Activated naive CD8-positive, alpha-beta T cell treated with anti-CD3 and anti-CD28 coated beads, Interleukin-2, amount 10 ng/mL, durations not matched to agents 7 days and 5 days (primary cell): ENCODE results near the gene UQCR11. TPM values are rescaled to one million over a fixed set of nuclear protein-coding genes. Genes with fewer than 3 reads are reported as not detected.

Source experiments
- ATAC-seq: fragments of 150-1000 bp; cut with Tn5 transposase; one replicate; pipeline ENCODE4 v1.10.0; 2021; ENCODE audit warnings: low read depth, moderate library complexity
- POLR2A ChIA-PET: fragments of 350-600 bp; sonication (Branson Sonifier 250); formaldehyde crosslinking; loops from one replicate; lab custom pipeline; 2021; ENCODE audit warnings: antibody characterized with exemption; lab: Charles Lee
- DNase-seq: peaks from one replicate; pipeline ENCODE4 v3.0.0; 2021
- H3K27ac Mint-ChIP-seq: one replicate; pipeline ENCODE4 v1.8.0; 2022; ENCODE audit warnings: mild to moderate bottlenecking, mixed read lengths
- H3K27me3 Mint-ChIP-seq: one replicate; pipeline ENCODE4 v1.8.0; 2022; ENCODE audit warnings: mild to moderate bottlenecking, moderate library complexity, mixed read lengths
- H3K36me3 Mint-ChIP-seq: one replicate; pipeline ENCODE4 v1.8.0; 2021; ENCODE audit warnings: mild to moderate bottlenecking, mixed read lengths
- H3K4me1 Mint-ChIP-seq: one replicate; pipeline ENCODE4 v1.8.0; 2021; ENCODE audit warnings: mixed read lengths
- H3K4me3 Mint-ChIP-seq: one replicate; pipeline ENCODE4 v1.8.0; 2022; ENCODE audit warnings: mild to moderate bottlenecking, moderate library complexity, mixed read lengths
- H3K9me3 Mint-ChIP-seq: one replicate; pipeline ENCODE4 v1.8.0; 2021; ENCODE audit warnings: mixed read lengths
- total RNA-seq, 2 experiments: library from RNA; stranded (reverse); gene quantifications; one replicate each; pipeline ENCODE4 v1.2.3, GENCODE V29; 2021

Gene UQCR11
- total RNA-seq, 2 experiments from 2014 or later: 176 to 181 TPM

- no peak overlapping the region for H3K27ac Mint-ChIP-seq
- H3K27me3 Mint-ChIP-seq: no peaks in the 10 kb centered on the region
- DNase-seq (no peak), ATAC-seq (no peak)
- H3K9me3 Mint-ChIP-seq: no peaks in the 10 kb centered on the region
- peaks cover 11% of the 10 kb centered on the region for H3K36me3 Mint-ChIP-seq
- no peaks in the 10 kb centered on the region for H3K4me1 Mint-ChIP-seq
- H3K4me3 Mint-ChIP-seq: no peak overlapping the region
- POLR2A ChIA-PET: no interaction called here
Measured at GRCh38 chr19:1631557-1632100, 26.4 kb upstream of the UQCR11 start.

- POLR2A ChIA-PET: no interaction called here
- DNase-seq (no peak), ATAC-seq (no peak)
- Mint-ChIP-seq H3K27ac (no peak overlapping the region), H3K4me3 (no peak overlapping the region), H3K36me3 (peaks cover 12% of the 10 kb centered on the region), H3K9me3 (no peaks in the 10 kb centered on the region), H3K4me1 (no peaks in the 10 kb centered on the region), H3K27me3 (no peaks in the 10 kb centered on the region)
Measured at GRCh38 chr19:1630811-1631210, 25.5 kb upstream of the UQCR11 start.

DNA sequence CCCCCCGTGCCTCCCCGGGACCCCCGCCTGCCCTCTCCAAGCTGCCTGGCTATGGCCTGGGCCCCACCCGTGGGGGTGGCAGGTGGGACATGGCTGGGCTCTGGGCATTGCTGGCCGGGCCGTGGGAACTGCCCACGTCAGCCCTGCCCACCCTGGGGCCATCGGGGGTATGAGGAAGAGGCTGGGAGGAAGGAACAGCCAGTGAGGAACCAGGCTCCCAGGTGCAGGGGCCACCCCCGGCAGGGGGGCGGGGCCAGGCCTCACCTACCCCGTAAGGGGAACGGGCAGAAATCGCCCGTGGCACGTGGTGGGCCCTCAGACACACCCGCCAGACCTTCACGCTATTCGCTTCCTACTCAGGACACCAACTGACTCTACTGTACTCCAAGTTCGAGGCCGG, 24.8 kb upstream of the UQCR11 start:
- no peaks in the 10 kb centered on the region for H3K4me1 Mint-ChIP-seq
- H3K27ac Mint-ChIP-seq: no peak overlapping the region
- H3K27me3 Mint-ChIP-seq: no peaks in the 10 kb centered on the region
- H3K4me3 Mint-ChIP-seq: no peak overlapping the region
- POLR2A ChIA-PET: no interaction called here
- no peaks in the 10 kb centered on the region for H3K9me3 Mint-ChIP-seq
- no peak for DNase-seq
- no peak for ATAC-seq
- H3K36me3 Mint-ChIP-seq: peaks cover 6% of the 10 kb centered on the region

GRCh38 chr19:1629256-1629808, 24.1 kb upstream of the UQCR11 start:
- Mint-ChIP-seq H3K27me3 (no peaks in the 10 kb centered on the region), H3K36me3 (peaks cover 4% of the 10 kb centered on the region), H3K4me3 (no peak overlapping the region), H3K4me1 (no peaks in the 10 kb centered on the region), H3K27ac (no peak overlapping the region), H3K9me3 (no peaks in the 10 kb centered on the region)
- POLR2A ChIA-PET: no interaction called here
- DNase-seq: no peak
- no peak for ATAC-seq

DNA sequence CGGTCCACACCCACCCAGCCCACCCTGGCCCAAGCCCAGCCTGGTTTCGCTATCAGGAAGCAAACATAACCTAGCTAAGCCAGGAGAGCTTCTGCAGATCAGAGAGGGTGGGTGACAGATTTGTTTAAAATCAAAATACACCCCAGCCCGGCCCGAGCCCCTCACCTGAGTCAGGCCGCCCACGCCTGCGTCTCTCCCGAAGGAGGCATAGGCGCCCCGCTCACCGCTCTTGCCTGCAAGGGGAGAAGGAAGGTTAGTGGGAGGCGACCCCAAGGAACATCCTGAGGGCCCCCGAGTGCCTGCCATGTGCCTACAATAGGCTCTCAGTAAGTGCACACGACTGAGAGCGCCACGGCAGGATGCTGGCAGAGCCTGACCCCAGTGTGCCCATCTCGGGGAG, 21.9 kb upstream of the UQCR11 start:
- DNase-seq (no peak), ATAC-seq (no peak)
- Mint-ChIP-seq H3K9me3 (no peaks in the 10 kb centered on the region), H3K27me3 (no peaks in the 10 kb centered on the region), H3K4me1 (no peaks in the 10 kb centered on the region), H3K36me3 (peaks cover 7% of the 10 kb centered on the region), H3K27ac (no peak overlapping the region), H3K4me3 (no peak overlapping the region)
- POLR2A ChIA-PET: no interaction called here

GRCh38 chr19:1626417-1627010, 21.3 kb upstream of the UQCR11 start:
- Mint-ChIP-seq H3K36me3 (peaks cover 7% of the 10 kb centered on the region), H3K9me3 (no peaks in the 10 kb centered on the region), H3K4me1 (no peaks in the 10 kb centered on the region), H3K27ac (no peak overlapping the region), H3K27me3 (no peaks in the 10 kb centered on the region), H3K4me3 (no peak overlapping the region)
- no peak for DNase-seq
- POLR2A ChIA-PET: no interaction called here
- ATAC-seq: no peak

- Mint-ChIP-seq H3K27ac (no peak overlapping the region), H3K36me3 (peaks cover 7% of the 10 kb centered on the region), H3K4me3 (no peak overlapping the region), H3K27me3 (no peaks in the 10 kb centered on the region), H3K9me3 (no peaks in the 10 kb centered on the region), H3K4me1 (no peaks in the 10 kb centered on the region)
- POLR2A ChIA-PET: no interaction called here
- DNase-seq: no peak
- peak; percentile 52 for ATAC-seq
Measured at GRCh38 chr19:1624458-1624857, 19.2 kb upstream of the UQCR11 start.

DNA sequence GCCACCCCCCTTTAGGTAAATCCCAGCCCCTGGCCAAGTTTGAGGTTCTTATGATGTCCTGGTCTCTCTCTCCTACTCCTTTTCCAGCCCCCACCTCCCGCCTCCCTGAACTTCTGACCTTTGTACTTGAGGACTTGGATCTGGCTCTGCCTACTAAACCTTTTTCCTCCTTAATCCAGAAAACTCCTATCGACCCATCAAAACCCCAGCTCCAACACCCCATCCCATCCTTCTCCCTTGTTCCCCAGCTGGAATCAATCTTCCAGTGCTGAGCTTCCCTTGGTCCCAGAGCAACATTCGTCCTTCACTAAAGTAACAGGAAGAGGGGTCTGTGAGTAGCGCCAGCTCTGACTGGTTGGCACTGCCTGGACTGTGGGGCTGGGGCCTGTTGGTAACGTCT, 17.3 kb upstream of the UQCR11 start:
- H3K4me1 Mint-ChIP-seq: peaks cover 5% of the 10 kb centered on the region
- ATAC-seq: no peak
- no peak for DNase-seq
- POLR2A ChIA-PET: no interaction called here
- H3K36me3 Mint-ChIP-seq: peaks cover 12% of the 10 kb centered on the region
- H3K27me3 Mint-ChIP-seq: no peaks in the 10 kb centered on the region
- no peak overlapping the region for H3K4me3 Mint-ChIP-seq
- H3K27ac Mint-ChIP-seq: no peak overlapping the region
- no peaks in the 10 kb centered on the region for H3K9me3 Mint-ChIP-seq

DNA sequence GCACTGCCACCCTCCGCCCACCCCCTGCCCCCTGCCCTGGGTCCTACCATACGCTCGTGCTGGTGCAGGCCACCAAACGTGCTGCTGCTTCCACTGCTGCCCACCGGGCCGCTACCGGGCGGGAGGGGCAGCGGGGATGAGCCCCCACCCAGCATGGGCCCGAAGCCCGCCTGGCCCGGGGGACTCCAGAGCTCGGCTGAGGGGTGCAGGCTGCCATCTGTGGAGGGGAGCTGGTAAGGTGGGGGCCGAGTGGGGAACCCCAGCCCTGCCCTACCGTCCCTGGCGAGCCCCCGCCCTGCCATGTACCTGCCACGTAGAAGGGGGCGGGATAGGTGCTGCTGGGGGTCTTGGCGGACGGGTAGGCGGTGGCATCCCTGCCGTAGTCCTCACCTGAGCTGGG, 16.7 kb upstream of the UQCR11 start:
- H3K27ac Mint-ChIP-seq: no peak overlapping the region
- no peaks in the 10 kb centered on the region for H3K9me3 Mint-ChIP-seq
- DNase-seq (no peak), ATAC-seq (no peak)
- H3K4me1 Mint-ChIP-seq: peaks cover 5% of the 10 kb centered on the region
- no peaks in the 10 kb centered on the region for H3K27me3 Mint-ChIP-seq
- peaks cover 12% of the 10 kb centered on the region for H3K36me3 Mint-ChIP-seq
- no peak overlapping the region for H3K4me3 Mint-ChIP-seq
- POLR2A ChIA-PET: no interaction called here

GRCh38 chr19:1621574-1621973, 16.3 kb upstream of the UQCR11 start:
- Mint-ChIP-seq H3K9me3 (no peaks in the 10 kb centered on the region), H3K27me3 (no peaks in the 10 kb centered on the region), H3K4me3 (no peak overlapping the region), H3K36me3 (peaks cover 15% of the 10 kb centered on the region), H3K4me1 (peaks cover 8% of the 10 kb centered on the region), H3K27ac (no peak overlapping the region)
- no peak for DNase-seq
- POLR2A ChIA-PET: no interaction called here
- no peak for ATAC-seq

- ATAC-seq (no peak), DNase-seq (no peak)
- Mint-ChIP-seq H3K36me3 (peaks cover 17% of the 10 kb centered on the region), H3K9me3 (no peaks in the 10 kb centered on the region), H3K27me3 (no peaks in the 10 kb centered on the region), H3K27ac (no peak overlapping the region), H3K4me1 (peaks cover 10% of the 10 kb centered on the region), H3K4me3 (no peak overlapping the region)
- POLR2A ChIA-PET: no interaction called here
Measured at GRCh38 chr19:1621021-1621420, 15.8 kb upstream of the UQCR11 start.

DNA sequence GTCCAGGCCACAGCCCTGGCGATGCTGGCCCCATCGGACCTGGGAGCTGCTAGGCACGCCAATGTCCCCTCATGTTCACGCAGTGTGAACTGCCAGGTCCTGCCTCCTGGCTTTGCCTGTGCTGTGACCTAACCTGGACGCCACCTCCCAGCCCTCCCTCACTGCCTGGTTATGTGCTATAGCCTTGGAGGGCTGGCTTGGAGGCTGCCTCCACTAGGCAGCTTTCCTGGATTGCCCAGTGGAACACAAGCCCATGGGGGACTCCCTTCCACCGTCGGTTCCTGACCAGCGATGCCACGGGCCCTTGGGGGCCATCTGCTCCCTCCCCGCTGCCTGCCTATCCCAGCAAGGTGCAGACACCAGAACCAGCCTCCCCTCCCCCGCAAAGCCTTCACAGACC, 15.2 kb upstream of the UQCR11 start:
- Mint-ChIP-seq H3K9me3 (no peaks in the 10 kb centered on the region), H3K27ac (no peak overlapping the region), H3K4me1 (peaks cover 10% of the 10 kb centered on the region), H3K4me3 (no peak overlapping the region), H3K27me3 (no peaks in the 10 kb centered on the region), H3K36me3 (peaks cover 20% of the 10 kb centered on the region)
- DNase-seq (no peak), ATAC-seq (no peak)
- POLR2A ChIA-PET: no interaction called here

- no peak overlapping the region for H3K4me3 Mint-ChIP-seq
- H3K36me3 Mint-ChIP-seq: peaks cover 23% of the 10 kb centered on the region
- no peak overlapping the region for H3K27ac Mint-ChIP-seq
- ATAC-seq (no peak), DNase-seq (no peak)
- H3K27me3 Mint-ChIP-seq: no peaks in the 10 kb centered on the region
- H3K9me3 Mint-ChIP-seq: no peaks in the 10 kb centered on the region
- H3K4me1 Mint-ChIP-seq: peaks cover 10% of the 10 kb centered on the region
- POLR2A ChIA-PET: no interaction called here
Measured at GRCh38 chr19:1619703-1620102, 14.4 kb upstream of the UQCR11 start.

DNA sequence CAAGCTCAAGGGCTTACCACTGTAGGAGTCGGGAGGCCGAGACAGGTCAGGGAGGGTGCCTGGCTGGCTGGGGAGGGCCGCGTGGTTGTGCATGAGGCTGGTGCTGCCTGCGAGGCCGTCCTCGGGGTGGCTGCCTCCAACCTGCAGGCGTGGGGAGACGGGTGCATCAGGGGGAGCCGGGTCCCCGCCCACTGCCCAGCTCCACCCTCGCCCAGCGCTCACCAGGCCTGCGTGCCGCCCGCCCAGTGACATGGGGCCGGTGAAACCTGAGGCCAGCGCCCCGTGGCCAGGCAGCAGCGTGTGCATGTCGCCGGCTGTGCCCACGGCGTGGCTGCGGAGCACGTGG, 13.8 kb upstream of the UQCR11 start:
- Mint-ChIP-seq H3K4me3 (no peak overlapping the region), H3K9me3 (no peaks in the 10 kb centered on the region), H3K27me3 (no peaks in the 10 kb centered on the region), H3K27ac (no peak overlapping the region), H3K36me3 (peaks cover 27% of the 10 kb centered on the region), H3K4me1 (peaks cover 10% of the 10 kb centered on the region)
- POLR2A ChIA-PET: no interaction called here
- DNase-seq (no peak), ATAC-seq (no peak)
